Measurements from ENCODE around the gene OR4D1. TPM values are rescaled to one million over a fixed set of nuclear protein-coding genes. Genes with fewer than 3 reads are reported as not detected.

The OR4D1 gene
- total and polyA plus RNA-seq, 2 of the 8 experiments (the other 6 are each of a cell fraction or from before 2014, with no cell fraction given): 0.32 to 0.39 TPM

DNA sequence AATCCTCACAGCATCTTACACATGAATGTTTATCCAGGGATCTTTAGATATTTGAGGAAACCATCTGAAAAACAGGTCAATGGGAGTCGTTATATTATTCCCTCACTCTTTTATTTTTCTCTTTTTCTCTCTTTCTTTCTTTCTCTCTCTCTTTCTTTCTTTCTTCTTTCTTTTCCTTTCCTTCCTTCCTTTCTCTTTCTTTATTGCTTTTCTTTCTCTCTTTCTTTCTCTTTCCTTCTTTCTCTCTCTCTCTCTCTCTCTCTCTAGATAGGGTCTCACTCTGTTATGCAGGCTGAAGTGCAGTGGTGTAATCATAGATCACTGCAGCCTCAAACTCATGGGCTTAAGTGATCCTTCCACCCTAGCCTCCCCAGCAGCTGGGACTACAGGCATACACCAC lies 20.3 kb upstream of the OR4D1 start:
- no peak for FAIRE-seq
- CTCF ChIA-PET (ENCODE audit: partially characterized antibody): no interaction called here
- WGBS, 2 experiments (ENCODE audit: extremely low coverage in 1 of 2, insufficient coverage in 1 of 2, insufficient read length in 1 of 2, insufficient replicate concordance in 2 of 2, low coverage in 1 of 2, low lambda C conversion rate in 2 of 2, missing lambda C conversion rate in 1 of 2): 83% methylated on average over 1 of the region's 1 CpG; no CpG with 5 or more reads in 1 of the 2 experiments
- Histone ChIP-seq H3K14ac (ENCODE audit: insufficient read length) (no peak overlapping the region), H2BK20ac (ENCODE audit: low read length) (no peak overlapping the region), H4K5ac (ENCODE audit: insufficient read length, low read depth, low read length) (no peak overlapping the region), H4K91ac (replicated peaks; ENCODE audit: insufficient read length, low read length) (no peak overlapping the region), H3K4ac (replicated peaks; ENCODE audit: insufficient read length, low read depth, low read length) (no peak overlapping the region), H3K18ac (ENCODE audit: extremely low read depth, low read length) (no peak overlapping the region), H2BK15ac (ENCODE audit: low read length) (no peak overlapping the region), H3K27me3 (replicated peaks in 1 of 4; ENCODE audit: control insufficient read depth in 3 of 4, extremely low read depth in 1 of 4, insufficient read depth in 3 of 4, low read length in 3 of 4) (no peaks in the 10 kb centered on the region; a peak in 1 of 7 replicates), H4K8ac (ENCODE audit: extremely low read depth, insufficient read depth, low read length) (no peak overlapping the region), H3K9ac (replicated peaks in 1 of 4; ENCODE audit: extremely low read depth in 1 of 4, low read depth in 3 of 4, low read length in 3 of 4) (no peak overlapping the region), H3K9me3 (ENCODE audit: insufficient read depth in 2 of 2, low read depth in 1 of 2, low read length in 1 of 2) (no peaks in the 10 kb centered on the region), H2AFZ (ENCODE audit: low read length) (no peak overlapping the region), H3K4me2 (ENCODE audit: insufficient read depth in 1 of 2, low read depth in 2 of 2, low read length in 2 of 2) (no peak overlapping the region), H3K79me2 (ENCODE audit: control insufficient read depth in 1 of 2, insufficient read depth in 2 of 2, low read length in 2 of 2) (no peaks in the 10 kb centered on the region), H3K79me1 (ENCODE audit: low read depth, low read length) (no peaks in the 10 kb centered on the region), H4K20me1 (replicated peaks in 1 of 2; ENCODE audit: control insufficient read depth in 1 of 2, insufficient read depth in 2 of 2, low read length in 2 of 2) (no peaks in the 10 kb centered on the region), H3K27ac (ENCODE audit: low read depth, low read length) (no peak overlapping the region), H3K36me3 (ENCODE audit: control insufficient read depth in 2 of 4, insufficient read depth in 4 of 4, low read length in 3 of 4) (no peaks in the 10 kb centered on the region), H2BK120ac (replicated peaks; ENCODE audit: low read depth, low read length) (no peak overlapping the region), H2BK5ac (ENCODE audit: low read depth, low read length) (no peak overlapping the region), H2BK12ac (ENCODE audit: low read depth, low read length) (no peak overlapping the region), H3K56ac (replicated peaks; ENCODE audit: insufficient read length, low read depth, low read length) (no peak overlapping the region), H3K4me1 (replicated peaks in 1 of 4; ENCODE audit: control insufficient read depth in 3 of 4, insufficient read depth in 4 of 4, low read length in 3 of 4) (no peaks in the 10 kb centered on the region), H3K23me2 (ENCODE audit: low read depth, low read length) (no peaks in the 10 kb centered on the region; the same call in 1 of the 2 replicates), H2AK5ac (ENCODE audit: low read depth, low read length) (no peak overlapping the region), H3K4me3 (ENCODE audit: extremely low read depth in 1 of 4, insufficient read depth in 2 of 4, low read depth in 3 of 4, low read length in 4 of 4) (no peak overlapping the region), H3K23ac (ENCODE audit: insufficient read length) (no peak overlapping the region)
- POLR2A ChIA-PET (ENCODE audit: partially characterized antibody): no interaction called here
- no peak for DNase-seq (ENCODE audit: low read depth in 1 of 2, low spot score in 2 of 2)
- no peak for TF ChIP-seq PHF8 (conservative IDR thresholded peaks at IDR 0.05; ENCODE audit: low read depth, low read length)
- no peak for TF ChIP-seq EZH2 (IDR thresholded peaks at IDR 0.05; ENCODE audit: low read depth, low read length, severe bottlenecking)
- TF ChIP-seq HDAC6 (IDR thresholded peaks at IDR 0.05; ENCODE audit: low read depth, low read length): no peak
- TF ChIP-seq BRCA1 (IDR thresholded peaks at IDR 0.05; ENCODE audit: low read depth, low read length): no peak
- no peak for TF ChIP-seq CTBP2 (IDR thresholded peaks at IDR 0.05; ENCODE audit: borderline replicate concordance, insufficient read depth, insufficient read length, low read length)
- TF ChIP-seq RAD21 (IDR thresholded peaks at IDR 0.05 in 1 of 2, conservative IDR thresholded peaks at IDR 0.05 in 1 of 2; ENCODE audit: low read depth in 2 of 2, low read length in 2 of 2): no peak
- TF ChIP-seq KDM1A (IDR thresholded peaks at IDR 0.05; ENCODE audit: borderline replicate concordance, low read length): no peak
- no peak for TF ChIP-seq CBX5 (IDR thresholded peaks at IDR 0.05; ENCODE audit: low read depth, low read length)
- TF ChIP-seq, protein P1, sequence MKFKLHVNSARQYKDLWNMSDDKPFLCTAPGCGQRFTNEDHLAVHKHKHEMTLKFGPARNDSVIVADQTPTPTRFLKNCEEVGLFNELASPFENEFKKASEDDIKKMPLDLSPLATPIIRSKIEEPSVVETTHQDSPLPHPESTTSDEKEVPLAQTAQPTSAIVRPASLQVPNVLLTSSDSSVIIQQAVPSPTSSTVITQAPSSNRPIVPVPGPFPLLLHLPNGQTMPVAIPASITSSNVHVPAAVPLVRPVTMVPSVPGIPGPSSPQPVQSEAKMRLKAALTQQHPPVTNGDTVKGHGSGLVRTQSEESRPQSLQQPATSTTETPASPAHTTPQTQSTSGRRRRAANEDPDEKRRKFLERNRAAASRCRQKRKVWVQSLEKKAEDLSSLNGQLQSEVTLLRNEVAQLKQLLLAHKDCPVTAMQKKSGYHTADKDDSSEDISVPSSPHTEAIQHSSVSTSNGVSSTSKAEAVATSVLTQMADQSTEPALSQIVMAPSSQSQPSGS (IDR thresholded peaks at IDR 0.05; ENCODE audit: low read length): no peak
- no peak for TF ChIP-seq SIRT6 (IDR thresholded peaks at IDR 0.05; ENCODE audit: low read length)
- no peak for TF ChIP-seq NRF1 (IDR thresholded peaks at IDR 0.05; ENCODE audit: low read depth, low read length)
- TF ChIP-seq, protein P2, sequence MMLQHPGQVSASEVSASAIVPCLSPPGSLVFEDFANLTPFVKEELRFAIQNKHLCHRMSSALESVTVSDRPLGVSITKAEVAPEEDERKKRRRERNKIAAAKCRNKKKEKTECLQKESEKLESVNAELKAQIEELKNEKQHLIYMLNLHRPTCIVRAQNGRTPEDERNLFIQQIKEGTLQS (IDR thresholded peaks at IDR 0.05; ENCODE audit: insufficient read depth, low read depth, low read length): no peak

All from H1 (cell line).